ENCODE data around the gene TBC1D9. TPM values are rescaled to one million over a fixed set of nuclear protein-coding genes. Genes with fewer than 3 reads are reported as not detected.

The TBC1D9 gene
- total RNA-seq, 1 donor: 28.7 TPM

DNA sequence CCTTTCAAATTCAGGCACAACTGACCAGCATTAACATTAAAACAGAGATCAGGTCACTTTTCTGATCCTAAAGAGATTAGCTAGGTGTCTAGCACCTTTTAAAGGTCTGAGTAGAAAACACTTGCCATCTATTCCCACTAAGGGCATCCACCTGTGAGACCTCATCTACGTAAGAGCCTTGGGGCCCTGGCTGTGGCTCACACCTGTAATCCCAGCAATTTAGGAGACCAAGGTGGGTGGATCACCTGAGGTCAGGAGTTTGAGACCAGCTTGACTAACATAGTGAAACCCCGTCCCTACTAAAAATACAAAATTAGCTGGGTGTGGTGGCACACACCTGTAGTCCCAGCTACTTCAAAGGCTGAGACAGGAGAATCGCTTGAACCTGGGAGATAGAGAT, 11.8 kb downstream of the TBC1D9 start:
- TF ChIP-seq, protein P1, sequence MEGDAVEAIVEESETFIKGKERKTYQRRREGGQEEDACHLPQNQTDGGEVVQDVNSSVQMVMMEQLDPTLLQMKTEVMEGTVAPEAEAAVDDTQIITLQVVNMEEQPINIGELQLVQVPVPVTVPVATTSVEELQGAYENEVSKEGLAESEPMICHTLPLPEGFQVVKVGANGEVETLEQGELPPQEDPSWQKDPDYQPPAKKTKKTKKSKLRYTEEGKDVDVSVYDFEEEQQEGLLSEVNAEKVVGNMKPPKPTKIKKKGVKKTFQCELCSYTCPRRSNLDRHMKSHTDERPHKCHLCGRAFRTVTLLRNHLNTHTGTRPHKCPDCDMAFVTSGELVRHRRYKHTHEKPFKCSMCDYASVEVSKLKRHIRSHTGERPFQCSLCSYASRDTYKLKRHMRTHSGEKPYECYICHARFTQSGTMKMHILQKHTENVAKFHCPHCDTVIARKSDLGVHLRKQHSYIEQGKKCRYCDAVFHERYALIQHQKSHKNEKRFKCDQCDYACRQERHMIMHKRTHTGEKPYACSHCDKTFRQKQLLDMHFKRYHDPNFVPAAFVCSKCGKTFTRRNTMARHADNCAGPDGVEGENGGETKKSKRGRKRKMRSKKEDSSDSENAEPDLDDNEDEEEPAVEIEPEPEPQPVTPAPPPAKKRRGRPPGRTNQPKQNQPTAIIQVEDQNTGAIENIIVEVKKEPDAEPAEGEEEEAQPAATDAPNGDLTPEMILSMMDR (IDR thresholded peaks at IDR 0.05; ENCODE audit: insufficient read depth, low read length): no peak
- no peak overlapping the region for H3K4me3 ChIP-seq (ENCODE audit: low read depth, low read length)
- DNase-seq (ENCODE audit: low read depth): no peak

DNA sequence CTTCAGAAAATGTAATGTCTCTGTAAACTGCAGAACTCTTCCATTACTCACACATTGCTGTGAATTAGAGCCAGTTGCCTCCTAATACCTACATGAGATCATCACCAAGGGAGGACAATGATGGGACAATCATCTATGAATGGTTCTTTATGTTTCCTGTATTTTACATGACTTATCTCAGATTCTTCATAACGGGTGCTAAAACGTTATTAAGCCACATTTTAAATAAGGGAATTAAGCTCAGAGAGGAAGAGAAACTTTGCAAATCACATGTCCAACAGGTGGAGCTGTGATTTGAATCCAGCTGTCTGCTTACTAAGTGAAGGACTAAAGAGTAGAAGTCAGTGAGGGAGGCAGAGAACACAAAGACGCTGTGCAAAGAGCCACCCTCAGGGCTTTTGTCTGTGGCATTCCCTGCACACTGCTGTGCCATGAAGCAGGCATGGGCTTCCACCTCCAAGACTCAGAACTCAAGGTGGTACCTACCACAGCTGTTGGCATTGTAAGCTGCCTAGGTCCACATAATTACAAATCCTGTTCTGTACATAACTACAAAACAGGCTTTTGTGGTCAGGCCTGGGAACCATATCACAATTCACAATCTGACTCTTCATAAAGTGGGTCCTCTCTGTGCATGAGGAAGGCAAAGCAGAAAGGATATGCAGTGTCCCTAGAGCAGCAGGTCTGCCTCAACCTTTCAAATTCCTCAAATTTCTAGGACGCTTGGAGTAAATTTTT, 12.8 kb downstream of the TBC1D9 start:
- no peak overlapping the region for H3K4me3 ChIP-seq (ENCODE audit: low read depth, low read length)
- TF ChIP-seq, protein P1 (IDR thresholded peaks at IDR 0.05; ENCODE audit: insufficient read depth, low read length): peak; percentile 31
- DNase-seq (ENCODE audit: low read depth): no peak

DNA sequence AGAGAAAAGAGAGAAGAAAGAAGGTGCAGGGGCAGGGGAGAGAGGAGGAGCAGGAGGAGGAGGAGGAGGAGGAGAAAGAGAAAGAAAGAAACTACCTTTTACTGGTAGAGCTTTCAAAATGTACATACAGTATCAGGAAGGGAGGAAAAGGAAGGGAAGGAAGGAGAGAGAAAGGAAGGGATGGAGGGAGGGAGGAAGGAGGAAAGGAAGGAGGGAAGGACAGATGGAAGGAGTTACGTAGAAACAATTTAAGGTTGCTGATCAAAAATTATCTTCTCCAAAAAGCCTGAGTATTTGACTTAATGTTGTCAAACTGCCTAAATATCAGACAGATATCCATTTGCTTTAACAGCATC, 13.4 kb downstream of the TBC1D9 start:
- no peak for DNase-seq (ENCODE audit: low read depth)
- H3K4me3 ChIP-seq (ENCODE audit: low read depth, low read length): no peak overlapping the region
- TF ChIP-seq, protein P1 (IDR thresholded peaks at IDR 0.05; ENCODE audit: insufficient read depth, low read length): no peak

DNA sequence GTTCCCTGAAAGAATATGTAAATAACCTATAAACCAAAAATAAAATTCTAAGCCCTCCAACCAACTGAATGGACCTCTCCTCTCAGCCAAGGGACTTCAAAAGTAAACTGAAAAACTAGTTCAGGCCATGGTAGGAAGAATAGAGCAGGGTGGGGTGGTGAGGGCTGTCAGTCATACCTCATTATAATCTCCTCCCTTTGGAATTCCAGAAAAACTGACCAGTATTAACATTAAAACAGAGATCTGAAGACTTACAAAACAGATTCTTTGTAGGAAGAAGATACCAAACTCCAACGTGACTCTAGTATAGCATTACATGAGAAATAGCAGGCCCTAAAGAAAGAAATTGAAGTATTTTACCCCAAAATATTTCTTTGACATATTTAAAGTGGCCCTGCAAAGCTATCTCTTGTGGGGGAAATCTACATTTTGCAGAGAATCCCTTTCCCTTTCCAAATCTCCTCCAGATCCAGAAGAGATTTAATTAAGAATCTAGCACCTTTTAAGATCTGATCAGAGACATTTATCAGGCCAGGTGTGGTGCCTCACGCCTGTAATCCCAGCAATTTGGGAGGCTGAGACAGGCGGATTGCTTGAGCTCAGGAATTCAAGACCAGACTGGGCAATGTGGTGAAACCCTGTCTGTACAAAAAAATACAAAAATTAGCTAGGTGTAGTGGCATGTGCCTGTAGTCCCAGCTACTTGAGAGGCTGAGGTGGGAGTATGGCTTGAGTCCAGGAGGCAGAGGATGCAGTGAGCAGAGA, 15.1 kb downstream of the TBC1D9 start:
- TF ChIP-seq, protein P1 (IDR thresholded peaks at IDR 0.05; ENCODE audit: insufficient read depth, low read length): no peak
- DNase-seq (ENCODE audit: low read depth): no peak
- no peak overlapping the region for H3K4me3 ChIP-seq (ENCODE audit: low read depth, low read length)

DNA sequence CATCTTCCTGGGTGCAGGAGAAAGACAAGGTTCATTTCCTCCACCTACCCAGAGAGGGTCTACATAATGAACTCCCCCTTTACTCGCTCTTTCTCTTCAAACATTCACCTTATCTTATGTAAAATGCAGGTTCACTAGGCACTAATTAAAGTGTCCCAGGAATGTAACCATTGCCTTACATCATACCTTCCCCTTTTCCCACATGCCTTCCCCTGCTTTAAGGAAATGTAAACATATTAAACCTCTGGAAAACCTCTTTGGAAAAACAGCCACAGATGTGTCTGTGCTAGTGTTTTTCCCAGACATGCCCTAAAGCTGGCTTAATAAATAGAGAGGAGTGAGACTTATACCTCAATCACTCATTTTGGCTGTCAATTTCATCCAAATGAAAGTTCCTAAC, 15.8 kb downstream of the TBC1D9 start:
- H3K4me3 ChIP-seq (ENCODE audit: low read depth, low read length): no peak overlapping the region
- no peak for DNase-seq (ENCODE audit: low read depth)
- TF ChIP-seq, protein P1 (IDR thresholded peaks at IDR 0.05; ENCODE audit: insufficient read depth, low read length): no peak

DNA sequence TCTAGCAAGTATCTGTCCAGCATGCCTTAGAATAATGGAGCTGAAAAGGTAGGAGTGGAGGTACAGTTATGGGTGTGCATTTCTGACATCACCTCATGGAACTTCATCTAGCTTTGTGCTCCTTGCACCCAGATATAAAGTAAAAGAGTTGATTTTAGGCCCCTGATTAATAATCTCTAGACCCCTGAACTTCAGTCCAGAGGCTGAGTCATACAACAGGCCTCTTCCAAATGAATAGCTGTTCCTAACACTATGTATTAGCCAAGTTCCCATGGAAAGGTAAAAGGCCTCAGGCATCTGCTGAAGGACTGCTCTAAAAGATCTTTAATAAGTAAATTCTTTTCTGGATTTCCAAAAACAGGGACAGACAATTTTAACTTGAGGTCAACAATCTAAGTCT, 16.2 kb downstream of the TBC1D9 start:
- no peak overlapping the region for H3K4me3 ChIP-seq (ENCODE audit: low read depth, low read length)
- TF ChIP-seq, protein P1 (IDR thresholded peaks at IDR 0.05; ENCODE audit: insufficient read depth, low read length): no peak
- no peak for DNase-seq (ENCODE audit: low read depth)

All from fibroblast of the aortic adventitia (primary cell).